Adrenal gland (tissue), 5 donors: ENCODE results near the gene ALG14.

ENCODE experiments used
- POLR2A ChIP-seq, 2 donors: fragments of 450-650 bp; IDR thresholded peaks; one replicate each; pipeline ENCODE4 v1.6.1; 2017; ENCODE audit warnings: antibody characterized with exemption in 2 of 2, mild to moderate bottlenecking in 2 of 2, moderate library complexity in 1 of 2
- TF ChIP-seq, protein P1 (sequence below), 6 experiments: fragments of 450-650 bp in 4 of 6; fragments of 200-600 bp in 2 of 6; sonication (generic) in 1 of 6; IDR thresholded peaks; 1 replicate in 5 of 6; 2 replicates in 1 of 6; pipeline versions ENCODE4 v1.5.1 to v1.8.0; 2016 to 2021; ENCODE audit warnings: antibody characterized with exemption in 6 of 6, mild to moderate bottlenecking in 2 of 6, moderate library complexity in 1 of 6
- donor health status: DM: no; HTN: no; CAD: no.

DNA sequence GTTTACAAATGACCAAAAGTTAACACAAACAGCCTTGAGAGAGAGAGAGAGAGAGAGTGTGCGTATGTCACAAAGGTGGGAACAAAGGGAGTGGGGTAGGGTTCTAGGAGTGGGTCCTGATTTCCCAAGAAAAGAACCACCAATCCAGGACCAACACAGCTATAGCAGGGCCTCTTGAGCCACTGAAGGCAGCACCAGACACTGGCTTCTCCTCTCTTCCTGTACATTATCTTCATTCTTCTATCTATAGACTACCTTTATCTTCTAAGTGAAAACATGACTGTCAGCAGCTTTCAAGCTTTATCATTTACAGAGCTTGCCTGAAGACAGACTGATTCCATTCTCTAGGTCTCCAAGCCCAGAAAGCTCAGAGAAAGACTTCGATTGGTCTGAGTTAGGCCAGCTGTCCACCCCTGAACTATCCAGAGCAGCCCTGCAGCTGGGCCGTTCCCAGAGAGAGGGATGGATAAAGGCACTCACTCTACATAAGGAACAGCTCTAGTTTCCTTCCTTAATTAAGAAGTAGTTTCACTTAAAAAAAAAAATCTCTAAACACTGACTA is 11.2 kb downstream of the ALG14 start:
- no peak for TF ChIP-seq POLR2A (IDR thresholded peaks at IDR 0.05)
- TF ChIP-seq, protein P1, sequence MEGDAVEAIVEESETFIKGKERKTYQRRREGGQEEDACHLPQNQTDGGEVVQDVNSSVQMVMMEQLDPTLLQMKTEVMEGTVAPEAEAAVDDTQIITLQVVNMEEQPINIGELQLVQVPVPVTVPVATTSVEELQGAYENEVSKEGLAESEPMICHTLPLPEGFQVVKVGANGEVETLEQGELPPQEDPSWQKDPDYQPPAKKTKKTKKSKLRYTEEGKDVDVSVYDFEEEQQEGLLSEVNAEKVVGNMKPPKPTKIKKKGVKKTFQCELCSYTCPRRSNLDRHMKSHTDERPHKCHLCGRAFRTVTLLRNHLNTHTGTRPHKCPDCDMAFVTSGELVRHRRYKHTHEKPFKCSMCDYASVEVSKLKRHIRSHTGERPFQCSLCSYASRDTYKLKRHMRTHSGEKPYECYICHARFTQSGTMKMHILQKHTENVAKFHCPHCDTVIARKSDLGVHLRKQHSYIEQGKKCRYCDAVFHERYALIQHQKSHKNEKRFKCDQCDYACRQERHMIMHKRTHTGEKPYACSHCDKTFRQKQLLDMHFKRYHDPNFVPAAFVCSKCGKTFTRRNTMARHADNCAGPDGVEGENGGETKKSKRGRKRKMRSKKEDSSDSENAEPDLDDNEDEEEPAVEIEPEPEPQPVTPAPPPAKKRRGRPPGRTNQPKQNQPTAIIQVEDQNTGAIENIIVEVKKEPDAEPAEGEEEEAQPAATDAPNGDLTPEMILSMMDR (IDR thresholded peaks at IDR 0.05) = no peak
